Common myeloid progenitor, CD34-positive (primary cell): Measurements from ENCODE around the gene ZBTB45.

Experiments
- CTCF ChIA-PET: fragments of 350-600 bp; sonication (Branson Sonifier 250); formaldehyde crosslinking; loops from one replicate; lab custom pipeline; 2021; ENCODE audit warnings: antibody characterized with exemption; lab: Charles Lee
- POLR2A ChIA-PET: fragments of 350-600 bp; sonication (Branson Sonifier 250); formaldehyde crosslinking; loops from one replicate; lab custom pipeline; 2021; ENCODE audit warnings: antibody characterized with exemption; lab: Charles Lee
- DNase-seq, 3 donors: peaks; one replicate each; pipeline versions ENCODE4 v3.0.0 to v3.0.0-alpha.2; 2013
- H3K27ac ChIP-seq, 2 experiments: 1 replicate in 1 of 2; 2 replicates in 1 of 2; pipeline ENCODE4 v1.7.0; 2013; ENCODE audit warnings: inconsistent platforms in 2 of 2, low read length in 2 of 2, mild to moderate bottlenecking in 2 of 2, low read depth in 1 of 2, moderate library complexity in 1 of 2; ENCODE audit not compliant: severe bottlenecking in 2 of 2, insufficient read depth in 1 of 2, poor library complexity in 1 of 2
- H3K27me3 ChIP-seq, 5 experiments: replicated peaks in 2 of 5; 1 replicate in 3 of 5; 2 replicates in 2 of 5; pipeline versions ENCODE4 v1.6.1 to v1.7.0; 2013; ENCODE audit warnings: low read length in 4 of 5, mild to moderate bottlenecking in 2 of 5, moderate library complexity in 2 of 5, inconsistent platforms in 1 of 5; ENCODE audit not compliant: insufficient read depth in 5 of 5, control insufficient read depth in 4 of 5
- H3K36me3 ChIP-seq, 4 experiments: 1 replicate in 2 of 4; 2 replicates in 2 of 4; pipeline versions ENCODE4 v1.6.1 to v1.7.0; 2013; ENCODE audit warnings: low read length in 3 of 4, control low read depth in 1 of 4, mild to moderate bottlenecking in 1 of 4; ENCODE audit not compliant: control insufficient read depth in 4 of 4, insufficient read depth in 4 of 4
- H3K4me1 ChIP-seq, 4 experiments: 1 replicate in 3 of 4; 2 replicates in 1 of 4; pipeline versions ENCODE4 v1.6.1 to v1.7.1; 2013; ENCODE audit warnings: low read length in 3 of 4, mild to moderate bottlenecking in 3 of 4, control low read depth in 1 of 4, inconsistent platforms in 1 of 4, moderate library complexity in 1 of 4; ENCODE audit not compliant: control insufficient read depth in 4 of 4, insufficient read depth in 4 of 4; ENCODE audit errors: control extremely low read depth in 1 of 4
- H3K4me3 ChIP-seq, 7 experiments: 1 replicate in 4 of 7; 2 replicates in 3 of 7; pipeline versions ENCODE4 v1.5.1 to v1.7.0; 2013; ENCODE audit warnings: mild to moderate bottlenecking in 7 of 7, low read length in 6 of 7, moderate library complexity in 6 of 7, inconsistent platforms in 2 of 7, low read depth in 2 of 7, control low read depth in 1 of 7; ENCODE audit not compliant: insufficient read depth in 4 of 7, control insufficient read depth in 1 of 7; ENCODE audit errors: extremely low read depth in 1 of 7
- H3K9me3 ChIP-seq, 5 experiments: 1 replicate in 4 of 5; 2 replicates in 1 of 5; pipeline versions ENCODE4 v1.6.1 to v1.7.1; 2013; ENCODE audit warnings: low read length in 4 of 5, mild to moderate bottlenecking in 2 of 5, inconsistent platforms in 1 of 5, low read depth in 1 of 5, moderate library complexity in 1 of 5; ENCODE audit not compliant: control insufficient read depth in 4 of 5, insufficient read depth in 2 of 5; ENCODE audit errors: control extremely low read depth in 1 of 5
- WGBS: methylation state at CpG from one replicate; pipeline ENCODE4 v1.1.5; 2013; ENCODE audit not compliant: insufficient coverage; 5-methylcytosine and 5-hydroxymethylcytosine counted together

Gene ZBTB45

DNA sequence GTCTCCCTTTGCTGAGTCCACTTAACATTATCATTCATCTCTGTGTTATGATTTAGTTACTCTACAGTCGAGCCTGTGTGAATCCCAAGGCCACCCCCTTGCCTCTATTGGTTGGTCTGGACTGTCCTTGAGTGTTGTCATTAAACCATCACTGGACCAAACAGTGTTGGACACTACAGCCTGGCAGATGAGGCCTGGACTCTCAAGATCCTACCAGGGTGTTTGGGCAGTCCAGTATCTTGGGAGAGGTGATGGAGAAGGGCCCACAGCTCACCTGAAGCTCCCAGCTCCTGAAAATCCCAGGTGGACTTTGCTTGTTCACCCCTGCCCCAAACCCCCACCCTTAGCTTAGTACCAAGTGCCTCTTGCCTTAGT is 31.5 kb upstream of the ZBTB45 start:
- DNase-seq, result no peak
- 80% methylated on average over 1 of the region's 1 CpG for WGBS
- no peak overlapping the region for H3K4me3 ChIP-seq
- POLR2A ChIA-PET, result no interaction called here
- H3K9me3 ChIP-seq, result no peaks in the 10 kb centered on the region
- H3K4me1 ChIP-seq, result peaks cover 7 to 35% (median 32%) of the 10 kb centered on the region in 4 experiments
- no peak overlapping the region for H3K27ac ChIP-seq
- CTCF ChIA-PET, result interaction anchor here (0.8 to 3.3 kb wide), 2 partner anchors 29 to 32 kb away, joined by 3 to 14 read pairs; partner anchors contain the start of gene ZBTB45
- H3K27me3 ChIP-seq, result no peaks in the 10 kb centered on the region
- peaks cover 20 to 75% (median 65%) of the 10 kb centered on the region in 4 experiments for H3K36me3 ChIP-seq

DNA sequence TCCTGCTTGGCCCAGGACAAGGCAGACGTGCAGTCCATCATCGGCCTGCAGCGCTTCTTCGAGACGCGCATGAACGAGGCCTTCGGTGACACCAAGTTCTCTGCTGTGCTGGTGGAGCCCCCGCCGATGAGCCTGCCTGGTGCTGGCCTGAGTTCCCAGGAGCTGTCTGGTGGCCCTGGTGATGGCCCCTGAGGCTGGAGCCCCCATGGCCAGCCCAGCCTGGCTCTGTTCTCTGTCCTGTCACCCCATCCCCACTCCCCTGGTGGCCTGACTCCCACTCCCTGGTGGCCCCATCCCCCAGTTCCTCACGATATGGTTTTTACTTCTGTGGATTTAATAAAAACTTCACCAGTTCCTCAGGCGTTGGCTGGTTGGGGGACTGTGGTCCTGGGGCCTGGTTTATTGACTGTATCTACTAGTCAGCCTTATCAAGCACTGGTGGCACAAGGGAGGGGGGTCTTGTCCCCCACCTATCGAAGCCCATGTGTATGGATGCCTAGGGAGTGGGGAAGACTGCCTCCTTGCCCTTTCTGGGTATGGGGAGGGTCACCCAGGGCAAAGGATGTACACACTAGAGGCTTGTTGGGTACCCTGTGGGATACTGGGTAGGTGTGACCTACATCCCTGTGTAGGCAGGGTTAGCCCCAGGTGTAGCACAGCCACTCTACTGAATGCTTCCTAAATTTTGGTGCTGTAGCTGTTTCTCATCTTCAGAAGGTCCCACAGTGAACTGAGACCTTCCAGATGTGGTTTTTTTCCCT is 30.9 kb upstream of the ZBTB45 start:
- Histone ChIP-seq H3K27me3 (no peaks in the 10 kb centered on the region), H3K4me1 (peaks cover 13 to 36% (median 34%) of the 10 kb centered on the region in 4 experiments), H3K9me3 (no peaks in the 10 kb centered on the region), H3K36me3 (peaks cover 20 to 78% (median 68%) of the 10 kb centered on the region in 4 experiments), H3K4me3 (no peak overlapping the region), H3K27ac (no peak overlapping the region)
- ChIA-PET CTCF (interaction anchor here (3.3 kb wide), 1 partner anchor 31 kb away, joined by 14 read pairs; the partner anchor contains the start of gene ZBTB45), POLR2A (no interaction called here)
- WGBS, result 97% methylated on average over 12 of the region's 13 CpGs
- no peak for DNase-seq

DNA sequence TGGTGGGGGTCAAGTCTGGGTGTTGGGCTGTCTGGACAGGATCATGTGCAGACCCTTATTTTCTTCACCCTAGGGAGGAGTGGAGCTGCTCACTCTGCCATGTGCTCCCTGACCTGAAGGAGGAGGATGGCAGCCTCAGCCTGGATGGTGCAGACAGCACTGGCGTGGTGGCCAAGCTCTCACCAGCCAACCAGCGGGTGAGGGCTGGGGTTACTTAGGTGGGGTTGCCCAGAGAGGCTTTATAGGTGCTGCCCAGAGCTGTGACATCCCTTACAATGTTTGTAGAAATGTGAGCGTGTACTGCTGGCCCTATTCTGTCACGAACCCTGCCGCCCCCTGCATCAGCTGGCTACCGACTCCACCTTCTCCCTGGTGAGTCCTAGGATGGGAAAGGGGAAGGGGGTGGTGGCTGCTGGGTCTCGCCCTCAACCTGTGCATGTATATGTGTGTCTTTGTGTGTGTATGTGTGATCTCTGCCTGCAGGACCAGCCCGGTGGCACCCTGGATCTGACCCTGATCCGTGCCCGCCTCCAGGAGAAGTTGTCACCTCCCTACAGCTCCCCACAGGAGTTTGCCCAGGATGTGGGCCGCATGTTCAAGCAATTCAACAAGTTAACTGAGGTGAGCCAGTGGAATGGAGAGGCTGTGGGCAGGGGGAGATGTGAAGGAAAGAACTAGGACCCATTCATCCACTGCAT is 30.2 kb upstream of the ZBTB45 start:
- peaks cover 20 to 77% (median 69%) of the 10 kb centered on the region in 4 experiments for H3K36me3 ChIP-seq
- H3K4me3 ChIP-seq, result no peak overlapping the region
- H3K27me3 ChIP-seq, result no peaks in the 10 kb centered on the region
- no peak for DNase-seq
- H3K4me1 ChIP-seq, result peaks cover 16 to 36% (median 33%) of the 10 kb centered on the region in 4 experiments
- WGBS, result 100% methylated on average over 8 of the region's 11 CpGs
- CTCF ChIA-PET, result interaction anchor here (2.0 to 3.3 kb wide), 2 partner anchors 30 to 36 kb away, joined by 5 to 14 read pairs; partner anchors contain the start of gene ZBTB45
- no peaks in the 10 kb centered on the region for H3K9me3 ChIP-seq
- no peak overlapping the region for H3K27ac ChIP-seq
- POLR2A ChIA-PET, result no interaction called here

DNA sequence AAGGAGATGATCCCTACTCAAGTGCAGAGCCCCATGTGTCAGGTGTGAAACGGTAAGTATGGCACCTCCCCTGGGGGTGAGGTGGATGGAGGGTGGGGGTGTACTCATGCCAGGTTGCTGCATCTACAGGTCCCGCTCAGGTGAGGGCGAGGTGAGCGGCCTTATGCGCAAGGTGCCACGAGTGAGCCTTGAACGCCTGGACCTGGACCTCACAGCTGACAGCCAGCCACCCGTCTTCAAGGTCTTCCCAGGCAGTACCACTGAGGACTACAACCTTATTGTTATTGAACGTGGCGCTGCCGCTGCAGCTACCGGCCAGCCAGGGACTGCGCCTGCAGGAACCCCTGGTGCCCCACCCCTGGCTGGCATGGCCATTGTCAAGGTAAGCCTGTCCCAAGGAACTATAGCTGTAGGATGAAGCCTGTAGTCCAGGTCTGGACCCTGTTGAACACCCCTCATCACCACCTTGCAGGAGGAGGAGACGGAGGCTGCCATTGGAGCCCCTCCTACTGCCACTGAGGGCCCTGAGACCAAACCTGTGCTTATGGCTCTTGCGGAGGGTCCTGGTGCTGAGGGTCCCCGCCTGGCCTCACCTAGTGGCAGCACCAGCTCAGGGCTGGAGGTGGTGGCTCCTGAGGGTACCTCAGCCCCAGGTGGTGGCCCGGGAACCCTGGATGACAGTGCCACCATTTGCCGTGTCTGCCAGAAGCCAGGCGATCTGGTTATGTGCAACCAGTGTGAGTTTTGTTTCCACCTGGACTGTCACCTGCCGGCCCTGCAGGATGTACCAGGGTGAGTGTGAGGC is 29.5 kb upstream of the ZBTB45 start:
- Histone ChIP-seq H3K9me3 (no peaks in the 10 kb centered on the region), H3K4me1 (peaks cover 16 to 29% (median 25%) of the 10 kb centered on the region in 4 experiments), H3K27ac (no peak overlapping the region), H3K4me3 (no peak overlapping the region), H3K27me3 (no peaks in the 10 kb centered on the region), H3K36me3 (peaks cover 20 to 77% (median 69%) of the 10 kb centered on the region in 4 experiments)
- ChIA-PET POLR2A (no interaction called here), CTCF (interaction anchor here (2.0 to 3.3 kb wide), 2 partner anchors 30 to 35 kb away, joined by 5 to 14 read pairs; partner anchors contain the start of gene ZBTB45)
- DNase-seq, result no peak
- 97% methylated on average over 20 of the region's 20 CpGs for WGBS

DNA sequence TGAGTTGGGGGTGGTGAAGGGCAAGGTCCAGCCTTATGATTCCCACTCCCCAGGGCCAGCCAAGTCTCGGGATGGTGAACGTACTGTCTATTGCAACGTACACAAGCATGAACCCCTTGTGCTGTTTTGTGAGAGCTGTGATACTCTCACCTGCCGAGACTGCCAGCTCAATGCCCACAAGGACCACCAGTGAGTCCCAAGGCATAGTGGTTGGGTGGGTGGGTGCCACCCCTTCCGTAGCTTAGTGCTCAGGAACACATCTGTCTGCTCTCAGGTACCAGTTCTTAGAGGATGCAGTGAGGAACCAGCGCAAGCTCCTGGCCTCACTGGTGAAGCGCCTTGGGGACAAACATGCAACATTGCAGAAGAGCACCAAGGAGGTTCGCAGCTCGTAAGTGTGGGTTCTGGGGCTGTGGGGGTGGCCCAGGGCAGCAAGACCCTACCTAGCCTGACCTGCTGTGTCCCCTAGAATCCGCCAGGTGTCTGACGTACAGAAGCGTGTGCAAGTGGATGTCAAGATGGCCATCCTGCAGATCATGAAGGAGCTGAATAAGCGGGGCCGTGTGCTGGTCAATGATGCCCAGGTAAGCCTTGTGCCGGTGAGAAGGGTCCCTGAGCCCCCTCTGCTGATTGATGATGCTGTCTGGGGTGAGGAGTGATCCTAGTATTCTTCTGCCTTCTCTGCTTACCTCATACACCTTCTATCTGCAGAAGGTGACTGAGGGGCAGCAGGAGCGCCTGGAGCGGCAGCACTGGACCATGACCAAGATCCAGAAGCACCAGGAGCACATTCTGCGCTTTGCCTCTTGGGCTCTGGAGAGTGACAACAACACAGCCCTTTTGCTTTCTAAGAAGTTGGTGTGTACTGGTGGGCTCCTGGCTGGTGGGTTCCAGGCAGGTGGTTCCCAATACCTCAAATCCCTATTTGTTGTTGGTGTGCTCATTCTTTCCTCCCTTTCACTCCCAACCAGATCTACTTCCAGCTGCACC is 28.0 kb upstream of the ZBTB45 start:
- peaks cover 17 to 74% (median 65%) of the 10 kb centered on the region in 4 experiments for H3K36me3 ChIP-seq
- H3K9me3 ChIP-seq, result no peaks in the 10 kb centered on the region
- no peak overlapping the region for H3K4me3 ChIP-seq
- H3K27me3 ChIP-seq, result no peaks in the 10 kb centered on the region
- 97% methylated on average over 17 of the region's 18 CpGs for WGBS
- H3K4me1 ChIP-seq, result peaks cover 13 to 26% (median 24%) of the 10 kb centered on the region in 4 experiments
- CTCF ChIA-PET, result interaction anchor here (0.9 to 3.1 kb wide), 4 partner anchors 14 to 33 kb away, joined by 3 to 19 read pairs (median 4); partner anchors contain the start of gene ZBTB45
- POLR2A ChIA-PET, result no interaction called here
- no peak overlapping the region for H3K27ac ChIP-seq
- no peak for DNase-seq

DNA sequence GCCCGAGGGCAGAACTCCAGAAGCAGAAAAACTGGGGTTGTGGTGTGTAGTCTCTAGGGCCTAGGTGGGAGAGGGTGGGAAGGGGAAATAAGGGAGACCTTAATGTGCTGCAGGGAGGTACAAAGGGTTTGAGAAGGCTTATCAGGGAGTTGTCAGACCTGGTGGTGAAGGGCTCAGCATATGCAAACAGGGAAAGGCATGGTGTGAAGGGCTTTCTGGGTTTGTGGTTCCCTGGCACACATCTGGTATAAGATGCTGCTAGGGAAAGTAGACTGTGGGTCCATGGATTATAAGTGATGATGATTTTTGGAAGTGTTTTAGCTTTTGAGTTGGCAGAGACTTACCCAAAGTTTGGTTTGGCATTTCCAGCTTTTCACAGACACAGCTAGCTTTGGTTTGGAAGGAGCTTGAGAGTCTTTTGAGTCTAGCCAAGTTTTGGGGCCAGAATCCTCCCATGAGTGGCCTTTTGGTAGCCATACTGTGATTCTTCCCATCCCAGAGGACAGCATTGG is 26.5 kb upstream of the ZBTB45 start:
- H3K4me3 ChIP-seq, result peak overlapping the region; percentile 88 to 99 (median 92)
- WGBS, result 22% methylated on average over 1 of the region's 1 CpG
- DNase-seq, result no peak
- H3K27me3 ChIP-seq, result no peaks in the 10 kb centered on the region
- no peaks in the 10 kb centered on the region for H3K9me3 ChIP-seq
- POLR2A ChIA-PET, result no interaction called here
- peaks cover 17 to 59% (median 50%) of the 10 kb centered on the region in 4 experiments for H3K36me3 ChIP-seq
- peaks cover 13 to 26% (median 24%) of the 10 kb centered on the region in 4 experiments for H3K4me1 ChIP-seq
- H3K27ac ChIP-seq, result peak overlapping the region; percentile 66 to 91
- CTCF ChIA-PET, result interaction anchor here (3.1 to 4.0 kb wide), 2 partner anchors 8 to 26 kb away, joined by 14 to 19 read pairs; partner anchors contain the start of genes CHMP2A and ZBTB45
